H1 (cell line): ENCODE data around the gene MAP7D2. TPM values are rescaled to one million over a fixed set of nuclear protein-coding genes. Genes with fewer than 3 reads are reported as not detected.
A peak's percentile ranks its signal among the peaks of the same experiment; 100 is the strongest.

Experiments used
- ASH2L ChIP-seq: fragments of 200-600, 300-600 bp; sonication (generic); IDR thresholded peaks from one replicate; pipeline ENCODE4 v1.7.1; 2017; ENCODE audit warnings: low read length
- CBX5 ChIP-seq: fragments of 300-800, 300-1000 bp; sonication (generic); IDR thresholded peaks from 2 replicates; pipeline ENCODE4 v1.7.1; 2016; ENCODE audit warnings: antibody characterized with exemption, low read length, low read depth
- JUN ChIP-seq: IDR thresholded peaks from 2 replicates; pipeline ENCODE4 v1.6.1; 2011; ENCODE audit warnings: low read depth, mild to moderate bottlenecking, improper control_type of control experiment, low read length
- SAP30 ChIP-seq: fragments of 300-600 bp; sonication (generic); IDR thresholded peaks from 2 replicates; pipeline ENCODE4 v1.7.1; 2012; ENCODE audit warnings: low read length, moderate library complexity, mild to moderate bottlenecking, inconsistent platforms; ENCODE audit not compliant: insufficient read depth, insufficient replicate concordance
- SP2 ChIP-seq: IDR thresholded peaks from 2 replicates; pipeline ENCODE4 v1.6.1; 2012; ENCODE audit warnings: mild to moderate bottlenecking, low read length, inconsistent platforms
- TAF1 ChIP-seq: IDR thresholded peaks from 2 replicates; pipeline ENCODE4 v1.6.1; 2011; ENCODE audit warnings: mild to moderate bottlenecking, low read depth, low read length
- polyA plus RNA-seq, 7 experiments: library from polyadenylated mRNA; depleted of rRNA in 3 of 7; stranded (reverse) in 5 of 7; unstranded in 2 of 7; fragments of >200 nt in 5 of 7; fragments of 200-250 nt in 2 of 7; gene quantifications; 1 replicate in 5 of 7; 2 replicates in 1 of 7; 4 replicates in 1 of 7; pipeline versions ENCODE4 v1.2.1 to v1.2.3, GENCODE V29; 2011 to 2013; ENCODE audit warnings: missing spikeins in 2 of 7, mixed read lengths in 2 of 7
- total RNA-seq: library from RNA; stranded (reverse); fragmentation: NEBNext Ultra II Directional; extraction: Animal tissue kit (Norgen Biotek cat#: 25700); gene quantifications from 2 replicates; pipeline ENCODE4 v1.2.1, GENCODE V29; 2021
- TF ChIP-seq, protein P1 (sequence below), 3 experiments: IDR thresholded peaks; 1 replicate in 2 of 3; 2 replicates in 1 of 3; pipeline versions ENCODE4 v1.5.1 to v1.6.1; 2011; ENCODE audit warnings: low read length in 3 of 3, mild to moderate bottlenecking in 3 of 3, inconsistent platforms in 2 of 3, low read depth in 1 of 3, moderate library complexity in 1 of 3; ENCODE audit not compliant: insufficient read depth in 1 of 3; ENCODE audit errors: control extremely low read depth in 1 of 3

The MAP7D2 gene
- total and polyA plus RNA-seq, 2 of the 8 experiments (the other 6 are each of a cell fraction or from before 2014, with no cell fraction given), result 0.65 to 0.83 TPM

DNA sequence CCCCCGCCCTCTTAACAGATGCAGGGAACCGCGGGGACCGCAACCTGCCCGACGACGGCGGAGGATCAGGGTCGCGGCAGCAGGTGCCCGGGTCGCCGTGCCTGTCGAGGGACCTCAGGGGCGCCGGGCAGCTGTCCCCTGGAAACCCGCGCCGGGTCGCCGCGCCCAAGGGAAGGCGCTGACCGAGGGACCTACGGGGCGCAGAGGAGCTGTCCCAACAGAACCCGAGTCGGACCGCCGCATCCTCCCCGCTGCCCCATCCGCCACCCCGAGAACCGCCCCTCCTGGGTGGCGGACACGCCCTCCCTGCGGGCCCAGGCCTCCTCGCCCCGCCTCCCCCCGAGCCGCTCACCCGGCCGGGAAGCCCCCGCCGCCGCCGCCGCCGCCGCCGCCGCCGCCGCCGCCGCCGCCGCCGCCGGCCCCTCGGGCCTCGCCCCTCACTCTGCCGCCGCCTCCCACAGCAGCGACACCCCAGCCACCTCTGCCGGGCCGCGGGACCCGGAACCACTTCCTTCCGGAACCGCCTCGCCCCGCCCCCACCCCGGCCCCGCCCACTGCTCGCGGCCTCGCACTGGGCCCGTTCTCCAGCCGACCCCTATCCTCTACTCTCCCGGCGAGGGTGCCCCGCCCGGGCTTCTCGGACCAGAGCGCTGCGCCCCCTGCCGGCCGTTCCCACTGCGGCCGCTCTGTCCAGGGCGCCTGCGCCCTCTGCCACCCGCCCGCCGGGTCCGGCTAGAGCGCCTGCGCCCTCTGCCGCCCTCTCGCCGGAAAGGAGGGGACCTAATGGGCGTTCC, 126.0 kb downstream of the MAP7D2 start, which contains the start of gene BCLAF3 (continued):
- TF ChIP-seq, protein P1, sequence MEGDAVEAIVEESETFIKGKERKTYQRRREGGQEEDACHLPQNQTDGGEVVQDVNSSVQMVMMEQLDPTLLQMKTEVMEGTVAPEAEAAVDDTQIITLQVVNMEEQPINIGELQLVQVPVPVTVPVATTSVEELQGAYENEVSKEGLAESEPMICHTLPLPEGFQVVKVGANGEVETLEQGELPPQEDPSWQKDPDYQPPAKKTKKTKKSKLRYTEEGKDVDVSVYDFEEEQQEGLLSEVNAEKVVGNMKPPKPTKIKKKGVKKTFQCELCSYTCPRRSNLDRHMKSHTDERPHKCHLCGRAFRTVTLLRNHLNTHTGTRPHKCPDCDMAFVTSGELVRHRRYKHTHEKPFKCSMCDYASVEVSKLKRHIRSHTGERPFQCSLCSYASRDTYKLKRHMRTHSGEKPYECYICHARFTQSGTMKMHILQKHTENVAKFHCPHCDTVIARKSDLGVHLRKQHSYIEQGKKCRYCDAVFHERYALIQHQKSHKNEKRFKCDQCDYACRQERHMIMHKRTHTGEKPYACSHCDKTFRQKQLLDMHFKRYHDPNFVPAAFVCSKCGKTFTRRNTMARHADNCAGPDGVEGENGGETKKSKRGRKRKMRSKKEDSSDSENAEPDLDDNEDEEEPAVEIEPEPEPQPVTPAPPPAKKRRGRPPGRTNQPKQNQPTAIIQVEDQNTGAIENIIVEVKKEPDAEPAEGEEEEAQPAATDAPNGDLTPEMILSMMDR (IDR thresholded peaks at IDR 0.05; ENCODE audit: control extremely low read depth in 1 of 3, insufficient read depth in 1 of 3, low read depth in 1 of 3, low read length in 3 of 3), result peak; percentile 60 to 94 (median 75)
- TF ChIP-seq ASH2L, result no peak
- TF ChIP-seq JUN, result no peak
- no peak for TF ChIP-seq SAP30
- no peak for TF ChIP-seq SP2
- 0 out of 2 replicates have a peak, but pooled peaks have one; percentile 20 for TF ChIP-seq TAF1
- TF ChIP-seq CBX5, result no peak
